Endothelial cell of hepatic sinusoid (primary cell): ENCODE data around the gene TRPM2.

Experiments
- in situ Hi-C: cut with HindIII; loops from 2 replicates; pipeline ENCODE4 v1.10.0; 2017; ENCODE audit warnings: low sequenced_read_pairs

The TRPM2 gene

GRCh38 chr21:44475266-44475845, 121.9 kb downstream of the TRPM2 start:
- in situ Hi-C loops: loop anchor here (25.0 kb wide), 1 partner anchor 88 kb away; no protein-coding TSS in a partner anchor

GRCh38 chr21:44477131-44477530, 123.7 kb downstream of the TRPM2 start:
- in situ Hi-C loops: loop anchor here (25.0 kb wide), 1 partner anchor 90 kb away; no protein-coding TSS in a partner anchor

GRCh38 chr21:44477712-44478111, 124.3 kb downstream of the TRPM2 start:
- in situ Hi-C loops: loop anchor here (25.0 kb wide), 1 partner anchor 90 kb away; no protein-coding TSS in a partner anchor

- in situ Hi-C loops: loop anchor here (25.0 kb wide), 1 partner anchor 91 kb away; no protein-coding TSS in a partner anchor
Observed at GRCh38 chr21:44478124-44478800, 124.8 kb downstream of the TRPM2 start.

GRCh38 chr21:44478801-44479167, 125.4 kb downstream of the TRPM2 start:
- in situ Hi-C loops: loop anchor here (25.0 kb wide), 1 partner anchor 91 kb away; no protein-coding TSS in a partner anchor

GRCh38 chr21:44479556-44480199, 126.3 kb downstream of the TRPM2 start:
- in situ Hi-C loops: loop anchor here (25.0 kb wide), 1 partner anchor 92 kb away; no protein-coding TSS in a partner anchor

- in situ Hi-C loops: loop anchor here (25.0 kb wide), 1 partner anchor 93 kb away; no protein-coding TSS in a partner anchor
Observed at GRCh38 chr21:44480200-44481053, 127.0 kb downstream of the TRPM2 start.

GRCh38 chr21:44482581-44483287, 129.3 kb downstream of the TRPM2 start:
- in situ Hi-C loops: loop anchor here (25.0 kb wide), 1 partner anchor 95 kb away; no protein-coding TSS in a partner anchor

GRCh38 chr21:44483288-44484237, 130.1 kb downstream of the TRPM2 start:
- in situ Hi-C loops: loop anchor here (25.0 kb wide), 1 partner anchor 96 kb away; no protein-coding TSS in a partner anchor

GRCh38 chr21:44484498-44485253, 131.3 kb downstream of the TRPM2 start:
- in situ Hi-C loops: loop anchor here (25.0 kb wide), 1 partner anchor 97 kb away; no protein-coding TSS in a partner anchor

GRCh38 chr21:44485254-44485793, 131.9 kb downstream of the TRPM2 start:
- in situ Hi-C loops: loop anchor here (25.0 kb wide), 1 partner anchor 98 kb away; no protein-coding TSS in a partner anchor

GRCh38 chr21:44485796-44486195, 132.4 kb downstream of the TRPM2 start:
- in situ Hi-C loops: loop anchor here (25.0 kb wide), 1 partner anchor 98 kb away; no protein-coding TSS in a partner anchor

GRCh38 chr21:44486302-44486701, 132.9 kb downstream of the TRPM2 start:
- in situ Hi-C loops: loop anchor here (25.0 kb wide), 1 partner anchor 99 kb away; no protein-coding TSS in a partner anchor

- in situ Hi-C loops: loop anchor here (25.0 kb wide), 1 partner anchor 101 kb away; no protein-coding TSS in a partner anchor
Observed at GRCh38 chr21:44487831-44488230, 134.4 kb downstream of the TRPM2 start.

GRCh38 chr21:44489962-44490361, 136.5 kb downstream of the TRPM2 start:
- in situ Hi-C loops: loop anchor here (25.0 kb wide), 1 partner anchor 103 kb away; no protein-coding TSS in a partner anchor

GRCh38 chr21:44490405-44490804, 137.0 kb downstream of the TRPM2 start:
- in situ Hi-C loops: loop anchor here (25.0 kb wide), 1 partner anchor 103 kb away; no protein-coding TSS in a partner anchor

- in situ Hi-C loops: loop anchor here (25.0 kb wide), 1 partner anchor 104 kb away; no protein-coding TSS in a partner anchor
Observed at GRCh38 chr21:44490816-44491215, 137.4 kb downstream of the TRPM2 start.
